Muscle layer of colon (tissue), 2 donors: Measurements from ENCODE around the gene SIX3.

Experiments
- H3K27ac ChIP-seq: one replicate; pipeline ENCODE4 v1.7.0; 2013; ENCODE audit warnings: low read depth, mild to moderate bottlenecking, low read length, moderate library complexity
- H3K27me3 ChIP-seq, 2 donors: one replicate each; pipeline ENCODE4 v1.7.0; 2013; ENCODE audit warnings: low read length in 2 of 2, mild to moderate bottlenecking in 2 of 2; ENCODE audit not compliant: insufficient read depth in 2 of 2, control insufficient read depth in 1 of 2
- H3K36me3 ChIP-seq: one replicate; pipeline ENCODE4 v1.7.0; 2013; ENCODE audit warnings: mild to moderate bottlenecking, low read length; ENCODE audit not compliant: insufficient read depth
- H3K4me1 ChIP-seq: one replicate; pipeline ENCODE4 v1.7.0; 2013; ENCODE audit warnings: mild to moderate bottlenecking, low read length; ENCODE audit not compliant: insufficient read depth
- H3K4me3 ChIP-seq, 2 donors: one replicate each; pipeline ENCODE4 v1.7.0; 2013; ENCODE audit warnings: low read length in 2 of 2, low read depth in 1 of 2, mild to moderate bottlenecking in 1 of 2, moderate library complexity in 1 of 2
- H3K9ac ChIP-seq: one replicate; pipeline ENCODE4 v1.7.0; 2013; ENCODE audit warnings: low read length
- H3K9me3 ChIP-seq: one replicate; pipeline ENCODE4 v1.7.0; 2013; ENCODE audit warnings: mild to moderate bottlenecking, low read length
- donor health status: abdominal sarcoma.
- donor health status: Adenocarcinoma of cecum.

The SIX3 gene

GRCh38 chr2:44932079-44932478 lies 9.4 kb upstream of the SIX3 start:
- Histone ChIP-seq H3K4me1 (no peaks in the 10 kb centered on the region), H3K4me3 (no peak overlapping the region), H3K27me3 (peaks cover 63 to 96% of the 10 kb centered on the region in 2 donors), H3K27ac (no peak overlapping the region), H3K9me3 (no peaks in the 10 kb centered on the region), H3K9ac (no peak overlapping the region), H3K36me3 (no peaks in the 10 kb centered on the region)

GRCh38 chr2:44932564-44933392 lies 8.7 kb upstream of the SIX3 start:
- Histone ChIP-seq H3K4me3 (no peak overlapping the region), H3K4me1 (no peaks in the 10 kb centered on the region), H3K9ac (no peak overlapping the region)

DNA sequence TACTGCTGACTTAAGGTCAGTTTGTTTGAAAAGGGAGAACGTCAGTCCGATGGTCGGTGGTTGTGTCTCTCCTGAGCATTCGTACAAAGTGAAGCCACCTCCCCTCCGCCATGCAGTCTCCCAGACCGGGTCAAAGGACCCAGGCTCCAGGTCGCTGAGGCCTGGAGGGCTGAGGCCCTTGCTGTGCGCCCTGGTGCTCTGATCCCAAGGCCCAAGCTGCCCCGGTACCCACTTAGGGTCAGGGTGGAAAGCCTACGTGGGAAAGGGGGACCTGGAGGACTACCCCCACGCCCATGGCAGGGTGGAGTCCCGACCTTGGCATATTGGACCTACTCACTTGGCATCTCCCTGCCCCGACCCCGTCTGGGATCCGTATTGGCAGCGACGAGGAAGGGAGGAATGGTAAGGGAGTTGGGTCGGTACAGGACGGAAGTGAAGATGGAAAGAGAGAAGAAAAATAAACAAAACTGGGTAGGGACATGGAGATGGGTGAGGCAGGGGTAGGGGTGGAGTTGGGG lies 8.0 kb upstream of the SIX3 start:
- Histone ChIP-seq H3K9ac (no peak overlapping the region), H3K27me3 (peaks cover 57 to 96% of the 10 kb centered on the region in 2 donors), H3K27ac (no peak overlapping the region), H3K36me3 (no peaks in the 10 kb centered on the region), H3K9me3 (no peaks in the 10 kb centered on the region), H3K4me1 (no peaks in the 10 kb centered on the region), H3K4me3 (no peak overlapping the region)

More at GRCh38 chr2:44932564-44933392, 8.7 kb upstream of the SIX3 start:
- H3K36me3 ChIP-seq: no peaks in the 10 kb centered on the region
- peaks cover 60 to 96% of the 10 kb centered on the region in 2 donors for H3K27me3 ChIP-seq
- no peaks in the 10 kb centered on the region for H3K9me3 ChIP-seq
- H3K27ac ChIP-seq: no peak overlapping the region

- Histone ChIP-seq H3K36me3 (no peaks in the 10 kb centered on the region), H3K9me3 (no peaks in the 10 kb centered on the region), H3K27me3 (peaks cover 61 to 96% of the 10 kb centered on the region in 2 donors), H3K9ac (no peak overlapping the region), H3K4me3 (no peak overlapping the region), H3K27ac (no peak overlapping the region), H3K4me1 (no peaks in the 10 kb centered on the region)
Observed at GRCh38 chr2:44934038-44934982, 7.2 kb upstream of the SIX3 start.

DNA sequence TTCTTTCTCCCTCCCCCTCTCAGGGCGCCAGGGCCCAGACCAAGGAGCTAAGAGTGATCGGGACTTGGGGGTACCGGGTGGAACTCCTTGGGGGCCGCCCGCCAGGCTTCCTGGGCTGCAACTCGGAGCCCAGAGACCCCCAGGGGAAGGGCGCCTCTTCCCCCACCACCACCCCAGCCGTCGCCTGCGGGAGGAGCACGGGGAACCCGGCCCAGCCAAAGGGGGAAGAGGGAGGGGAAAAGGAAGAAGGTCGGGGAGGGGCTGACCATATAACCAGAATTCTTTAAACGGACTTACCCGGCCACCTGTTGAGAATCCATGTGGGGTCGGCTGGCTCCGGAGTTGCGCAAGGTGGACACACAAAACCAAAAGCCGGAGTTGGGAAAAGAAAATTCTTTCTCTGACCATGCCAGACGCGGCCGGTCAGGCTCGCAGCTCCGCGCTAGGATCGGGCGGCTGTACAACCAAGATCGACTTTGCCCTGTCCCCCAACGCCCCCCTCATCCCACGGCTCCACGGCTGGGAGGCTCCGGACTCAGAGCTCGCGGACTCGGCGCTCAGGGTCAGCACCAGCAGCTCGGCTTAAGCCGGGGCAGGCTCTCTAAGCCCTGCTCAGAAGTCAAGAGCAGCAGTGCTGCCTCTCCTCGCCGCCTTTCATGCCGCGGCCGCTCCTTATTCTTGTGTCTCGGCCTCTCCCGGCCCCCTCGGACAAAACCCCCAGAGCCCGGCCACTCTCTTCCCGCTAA lies 6.3 kb upstream of the SIX3 start:
- H3K27ac ChIP-seq: no peak overlapping the region
- H3K9ac ChIP-seq: no peak overlapping the region
- H3K4me3 ChIP-seq: no peak overlapping the region
- no peaks in the 10 kb centered on the region for H3K36me3 ChIP-seq
- H3K9me3 ChIP-seq: no peaks in the 10 kb centered on the region
- peaks cover 64 to 96% of the 10 kb centered on the region in 2 donors for H3K27me3 ChIP-seq
- no peaks in the 10 kb centered on the region for H3K4me1 ChIP-seq

DNA sequence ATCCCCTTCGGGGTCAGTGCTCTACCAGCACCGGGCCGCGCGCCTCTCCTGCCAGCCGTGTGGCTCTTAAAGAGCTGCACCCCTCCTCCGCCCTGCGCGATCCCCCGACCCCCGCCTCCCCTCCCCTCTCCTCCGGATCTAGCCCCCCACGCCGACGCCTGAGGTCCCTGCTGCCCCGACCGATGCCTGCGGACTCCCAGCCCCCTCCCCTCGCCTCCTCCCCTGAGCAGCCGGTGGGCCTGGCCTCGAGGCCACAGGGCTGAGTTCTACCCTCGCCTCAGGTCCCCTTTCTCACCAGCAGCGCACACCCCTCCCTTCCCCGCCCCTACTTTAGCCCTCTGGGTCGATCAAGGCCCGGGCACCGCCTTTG lies 5.8 kb upstream of the SIX3 start:
- H3K9me3 ChIP-seq: no peaks in the 10 kb centered on the region
- H3K36me3 ChIP-seq: no peaks in the 10 kb centered on the region
- H3K4me3 ChIP-seq: no peak overlapping the region
- H3K27ac ChIP-seq: no peak overlapping the region
- H3K4me1 ChIP-seq: no peaks in the 10 kb centered on the region
- H3K9ac ChIP-seq: no peak overlapping the region
- peaks cover 64 to 96% of the 10 kb centered on the region in 2 donors for H3K27me3 ChIP-seq

- Histone ChIP-seq H3K4me1 (peaks cover 3% of the 10 kb centered on the region), H3K9me3 (no peaks in the 10 kb centered on the region), H3K4me3 (no peak overlapping the region), H3K27ac (no peak overlapping the region), H3K36me3 (no peaks in the 10 kb centered on the region), H3K9ac (no peak overlapping the region), H3K27me3 (peaks cover 62 to 96% of the 10 kb centered on the region in 2 donors)
Observed at GRCh38 chr2:44936275-44936674, 5.2 kb upstream of the SIX3 start.

GRCh38 chr2:44936715-44937687 lies 4.5 kb upstream of the SIX3 start:
- Histone ChIP-seq H3K4me3 (no peak overlapping the region), H3K4me1 (peaks cover 9% of the 10 kb centered on the region), H3K9me3 (no peaks in the 10 kb centered on the region), H3K27ac (no peak overlapping the region), H3K9ac (no peak overlapping the region), H3K27me3 (peaks cover 62 to 98% of the 10 kb centered on the region in 2 donors), H3K36me3 (no peaks in the 10 kb centered on the region)

DNA sequence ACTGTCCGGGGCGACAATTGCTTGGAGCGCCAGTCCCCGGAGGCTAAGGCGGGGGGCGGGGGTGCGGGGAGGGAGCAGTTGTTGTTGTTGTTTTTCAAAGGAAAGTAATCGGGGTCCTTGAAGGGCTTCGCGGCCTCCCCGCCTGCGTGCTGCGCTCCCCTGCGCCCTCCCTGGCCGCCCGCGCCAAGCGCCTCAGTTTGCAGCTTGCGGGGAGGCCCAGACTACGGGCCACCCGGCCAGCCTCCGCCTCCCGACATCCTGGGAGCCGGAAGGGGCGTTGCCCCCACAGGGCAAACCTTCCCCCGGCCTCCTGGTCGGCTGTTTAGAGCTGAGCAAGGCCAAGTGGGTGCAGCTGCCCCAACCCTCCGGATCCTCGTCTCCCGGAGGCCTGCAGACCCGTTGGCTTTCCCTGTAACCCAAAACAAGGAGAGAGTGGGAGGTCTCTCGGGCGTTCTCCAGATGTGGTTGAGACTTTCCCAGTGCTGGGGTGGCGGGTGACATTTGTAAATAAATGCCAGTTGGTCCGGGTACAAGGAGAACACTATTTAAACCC lies 3.7 kb upstream of the SIX3 start:
- Histone ChIP-seq H3K27ac (no peak overlapping the region), H3K27me3 (peaks cover 57 to 98% of the 10 kb centered on the region in 2 donors), H3K4me1 (peaks cover 9% of the 10 kb centered on the region), H3K9ac (no peak overlapping the region), H3K4me3 (no peak overlapping the region), H3K9me3 (no peaks in the 10 kb centered on the region), H3K36me3 (no peaks in the 10 kb centered on the region)
